NCI-H774 (cell line): ENCODE data around the gene CCDC142.
"Not testable (repeated sequence)": the region's sequence is repeated elsewhere in the genome, so short reads cannot be mapped to it uniquely, and the experiment has no call there.

Source experiments
- DNase-seq: peaks from one replicate; lab custom pipeline; 2025; lab: John Stamatoyannopoulos, UW

Gene CCDC142

GRCh38 chr2:74464406-74464805 is 18.4 kb downstream of the CCDC142 start:
- DNase-seq = no peak

- no peak for DNase-seq
Measured at GRCh38 chr2:74462786-74463105, 20.1 kb downstream of the CCDC142 start.

- no peak for DNase-seq
Measured at GRCh38 chr2:74462054-74462785, 20.6 kb downstream of the CCDC142 start.

- DNase-seq = no peak
Measured at GRCh38 chr2:74461187-74462053, 21.4 kb downstream of the CCDC142 start.

- not testable (repeated sequence) for DNase-seq
Measured at GRCh38 chr2:74460187-74460586, 22.6 kb downstream of the CCDC142 start.

- DNase-seq = not testable (repeated sequence)
Measured at GRCh38 chr2:74459503-74460118, 23.2 kb downstream of the CCDC142 start.

- DNase-seq = no peak
Measured at GRCh38 chr2:74458938-74459363, 23.8 kb downstream of the CCDC142 start.

- peak; percentile 99 for DNase-seq
Measured at GRCh38 chr2:74458132-74458937, 24.5 kb downstream of the CCDC142 start, which contains the start of gene WBP1. TSS of gene WBP1 (plus strand) at chr2:74458438. CDS start at chr2:74458603, 165 bp downstream.

- peak; percentile 66 for DNase-seq
Measured at GRCh38 chr2:74457549-74458131, 25.2 kb downstream of the CCDC142 start.

GRCh38 chr2:74457129-74457548 is 25.7 kb downstream of the CCDC142 start:
- DNase-seq = no peak

- DNase-seq = peak; percentile 94
Measured at GRCh38 chr2:74454654-74455511, 27.9 kb downstream of the CCDC142 start, which contains the start of gene INO80B. TSS of gene INO80B (plus strand) at chr2:74455087. CDS start at chr2:74455117, 30 bp downstream.

- DNase-seq = no peak
Measured at GRCh38 chr2:74450570-74451190, 32.1 kb downstream of the CCDC142 start.

GRCh38 chr2:74448771-74449170 is 34.0 kb downstream of the CCDC142 start:
- DNase-seq = no peak

GRCh38 chr2:74447230-74447999 is 35.4 kb downstream of the CCDC142 start:
- no peak for DNase-seq

GRCh38 chr2:74444498-74445318 is 38.1 kb downstream of the CCDC142 start:
- no peak for DNase-seq

- DNase-seq = not testable (repeated sequence)
Measured at GRCh38 chr2:74442483-74443297, 40.1 kb downstream of the CCDC142 start.
